HG02798 (cell line): ENCODE measurements around the gene PRR3.
"Not testable (repeated sequence)": the region's sequence is repeated elsewhere in the genome, so short reads cannot be mapped to it uniquely, and the experiment has no call there.

Experiments used
- ATAC-seq: cut with Tn5 transposase; IDR thresholded peaks from one replicate; pipeline ENCODE4 v1.9.1; 2021; ENCODE audit warnings: mild to moderate bottlenecking; ENCODE audit not compliant: unreplicated experiment, poor library complexity

Gene PRR3, protein sequence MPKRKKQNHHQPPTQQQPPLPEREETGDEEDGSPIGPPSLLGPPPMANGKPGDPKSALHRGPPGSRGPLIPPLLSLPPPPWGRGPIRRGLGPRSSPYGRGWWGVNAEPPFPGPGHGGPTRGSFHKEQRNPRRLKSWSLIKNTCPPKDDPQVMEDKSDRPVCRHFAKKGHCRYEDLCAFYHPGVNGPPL

DNA sequence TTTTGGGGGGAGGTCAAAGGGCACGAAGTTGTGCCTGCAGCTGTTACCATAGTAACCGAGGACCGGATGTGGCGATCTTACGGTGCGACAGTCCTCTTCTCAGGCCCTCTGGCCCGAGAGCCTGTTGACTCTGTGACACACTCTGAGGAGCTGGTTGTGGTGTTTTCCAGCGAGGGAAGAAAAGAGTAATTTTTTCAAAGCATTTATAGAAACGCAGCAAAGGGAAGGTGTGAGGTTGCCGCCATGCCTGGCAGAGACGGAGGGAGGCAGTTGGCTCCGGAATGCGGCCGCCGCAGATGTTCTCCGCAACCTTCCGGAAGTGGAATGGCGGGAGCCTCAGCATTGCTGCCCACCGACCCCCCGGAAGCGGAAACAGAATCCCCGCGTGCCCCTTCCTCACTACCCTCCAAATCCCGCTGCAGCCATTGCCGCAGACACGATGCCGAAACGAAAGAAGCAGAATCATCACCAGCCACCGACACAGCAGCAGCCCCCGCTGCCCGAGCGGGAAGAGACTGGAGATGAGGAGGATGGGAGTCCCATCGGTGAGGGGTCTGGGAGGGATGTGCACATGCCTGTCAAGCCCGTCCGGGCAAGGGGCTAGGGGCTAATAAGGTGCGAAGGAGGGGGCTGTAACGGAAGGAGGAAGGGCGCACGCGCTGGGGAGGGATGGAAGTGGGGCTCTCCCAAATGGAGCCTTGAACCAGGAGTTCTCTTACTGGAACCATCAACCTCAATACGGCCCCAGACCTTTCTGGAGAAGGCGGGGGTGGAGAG is at the start of gene PRR3:
TSS of gene PRR3 (plus strand) at position 390 of the 777 bp plus-strand sequence. CDS start at position 440, 50 bp downstream.
- peak; percentile 60 for ATAC-seq

DNA sequence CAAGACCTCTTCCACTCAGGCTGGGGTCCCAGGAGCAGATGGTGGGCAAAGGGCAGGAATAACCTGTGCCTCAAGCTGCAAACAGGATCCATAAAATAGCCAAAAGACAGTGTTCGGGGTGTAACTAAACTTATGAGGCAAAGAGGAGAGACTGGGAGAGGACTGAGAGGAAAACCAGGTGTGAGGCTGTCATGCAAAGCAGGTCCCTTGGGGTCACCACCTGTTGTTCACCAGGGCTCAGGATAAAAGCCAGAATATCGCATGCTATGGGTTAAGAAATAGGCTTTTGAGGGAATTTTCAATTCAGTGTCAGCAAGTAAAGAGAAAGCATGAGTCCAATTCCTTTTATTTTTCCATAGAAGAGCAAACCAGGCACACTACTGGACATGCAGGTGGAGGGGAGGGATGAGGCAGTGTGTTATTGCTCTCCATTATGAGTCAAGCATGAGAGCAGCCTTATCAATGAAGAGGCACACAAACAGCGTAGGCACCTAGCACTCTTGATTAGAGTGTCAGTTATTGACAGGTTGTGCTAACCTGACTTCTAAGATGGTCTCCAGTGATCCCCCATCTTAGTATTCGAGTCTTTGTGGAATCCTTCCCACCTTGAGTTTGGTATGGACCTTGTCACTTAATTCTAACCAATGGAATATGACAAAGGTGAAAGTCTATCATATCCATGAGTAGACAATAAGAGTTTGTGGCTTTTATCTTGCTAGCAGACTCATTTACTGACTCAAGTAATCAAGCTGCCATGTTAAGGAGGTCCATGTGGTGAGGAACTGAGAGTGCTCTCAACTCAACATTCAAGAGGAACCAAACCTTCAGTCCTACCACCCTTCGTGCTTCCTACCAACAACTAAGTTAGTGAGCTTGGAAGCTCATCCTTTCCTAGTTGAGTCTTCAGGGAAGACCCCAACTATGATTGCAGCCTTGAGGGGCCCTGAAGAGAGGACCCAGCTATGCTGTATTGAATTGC is 49.0 kb upstream of the PRR3 start:
- ATAC-seq: no peak

DNA sequence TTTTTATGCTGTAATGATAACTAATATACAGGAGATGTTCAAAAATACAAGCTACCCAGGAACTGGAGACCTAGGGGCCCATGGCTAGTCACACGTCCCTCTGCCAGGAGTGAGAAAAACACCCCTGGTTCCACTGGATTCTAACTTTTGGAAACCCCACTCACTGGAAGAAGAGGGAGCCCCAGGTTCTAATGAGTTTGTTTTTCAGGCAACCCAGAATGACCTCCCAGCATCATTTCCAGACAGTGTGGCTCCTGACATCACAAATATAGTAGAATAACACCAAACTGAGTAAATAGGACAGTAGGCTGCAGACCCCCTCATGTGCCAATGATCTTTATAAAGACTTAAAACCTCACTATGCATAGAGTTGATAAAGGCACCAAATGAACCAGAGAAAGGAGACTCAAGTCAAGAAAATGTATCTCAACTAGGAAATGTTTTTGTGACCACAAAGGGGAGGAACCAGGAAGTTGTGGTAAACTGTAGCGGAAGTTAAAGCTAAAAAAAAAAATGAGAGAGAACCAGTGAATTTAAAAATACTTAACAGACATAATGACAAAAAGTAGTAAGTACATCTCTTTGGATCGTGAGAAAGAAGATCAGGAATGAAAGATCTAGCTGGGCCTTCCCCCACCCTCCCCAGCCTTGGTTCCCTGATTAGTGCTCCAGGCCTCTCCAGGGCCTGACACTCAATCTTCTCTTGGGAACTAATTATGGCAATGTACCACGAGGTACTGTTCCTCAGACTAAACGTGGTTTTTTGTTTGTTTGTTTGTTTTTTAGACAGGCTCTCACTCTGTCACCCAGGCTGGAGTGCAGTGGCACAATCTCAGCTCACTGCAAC is 48.0 kb upstream of the PRR3 start:
- peak; percentile 47 for ATAC-seq

DNA sequence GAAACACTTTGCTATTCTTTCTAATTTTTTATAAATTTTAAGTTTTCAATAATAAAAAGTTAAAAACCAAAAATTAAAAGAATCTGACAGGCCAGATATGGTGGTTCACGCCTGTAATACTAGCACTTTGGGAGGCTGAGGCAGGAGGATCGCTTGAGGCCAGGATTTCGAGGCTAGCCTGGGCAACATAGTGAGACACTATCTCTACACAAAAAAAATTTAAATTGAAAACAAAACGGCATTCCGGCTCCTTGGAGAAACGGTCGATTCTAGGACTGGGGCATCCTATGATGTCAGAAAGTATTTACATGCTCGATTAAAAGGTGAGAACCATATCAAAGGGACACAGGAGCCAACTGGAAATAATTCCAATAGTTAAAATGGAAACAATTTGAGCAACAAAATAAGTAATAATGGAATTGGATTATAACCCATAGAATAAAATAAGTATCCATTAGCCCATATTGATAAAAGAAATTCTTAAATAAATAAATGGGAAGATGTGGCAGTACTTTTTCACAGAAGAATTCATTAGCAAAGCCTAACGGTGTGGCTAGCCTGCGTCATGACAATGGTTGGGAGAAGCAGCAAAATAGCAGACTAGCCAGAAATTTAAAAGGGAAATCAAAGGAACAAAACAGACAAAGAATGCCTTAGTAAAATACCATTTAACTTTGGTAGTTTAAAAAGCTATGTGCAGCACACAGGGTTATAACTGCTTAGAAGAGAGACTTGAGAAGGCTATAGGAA is 46.5 kb upstream of the PRR3 start:
- ATAC-seq: no peak

DNA sequence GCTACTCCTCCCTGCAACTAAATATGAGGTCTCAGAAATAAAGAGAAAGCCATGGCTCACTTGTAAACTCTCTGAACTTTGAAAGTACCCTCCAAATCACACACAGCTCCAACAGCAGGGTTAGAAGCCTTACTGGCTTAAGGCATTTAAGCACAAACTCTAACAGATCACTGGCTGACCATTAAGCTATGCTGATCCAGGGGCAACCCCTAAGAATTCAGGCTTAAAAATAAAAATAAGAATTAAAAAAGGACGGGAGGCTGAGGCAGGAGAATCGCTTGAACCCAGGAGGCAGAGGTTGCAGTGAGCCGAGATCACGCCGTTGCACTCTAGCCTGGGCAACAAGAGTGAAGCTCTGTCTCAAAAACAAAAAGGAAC is 45.9 kb upstream of the PRR3 start:
- ATAC-seq: no peak

DNA sequence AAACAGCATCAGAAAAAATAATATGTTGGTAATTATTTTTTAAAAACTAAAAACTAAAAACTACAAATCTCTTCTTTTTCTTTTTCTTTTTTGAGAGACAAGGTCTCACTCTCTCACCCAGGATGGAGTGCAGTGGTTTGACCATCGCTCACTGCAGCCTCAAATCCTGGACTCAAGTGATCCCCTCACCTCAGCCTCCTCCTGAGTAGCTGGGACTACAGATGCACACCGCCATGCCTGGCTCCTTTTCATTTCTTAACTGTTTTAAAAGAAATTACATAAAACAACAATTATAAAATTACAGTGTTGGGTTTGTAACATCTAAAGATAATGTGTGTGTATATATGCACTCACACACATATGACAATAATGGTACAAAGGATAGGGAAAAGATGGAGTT is 43.6 kb upstream of the PRR3 start:
- ATAC-seq: no peak

DNA sequence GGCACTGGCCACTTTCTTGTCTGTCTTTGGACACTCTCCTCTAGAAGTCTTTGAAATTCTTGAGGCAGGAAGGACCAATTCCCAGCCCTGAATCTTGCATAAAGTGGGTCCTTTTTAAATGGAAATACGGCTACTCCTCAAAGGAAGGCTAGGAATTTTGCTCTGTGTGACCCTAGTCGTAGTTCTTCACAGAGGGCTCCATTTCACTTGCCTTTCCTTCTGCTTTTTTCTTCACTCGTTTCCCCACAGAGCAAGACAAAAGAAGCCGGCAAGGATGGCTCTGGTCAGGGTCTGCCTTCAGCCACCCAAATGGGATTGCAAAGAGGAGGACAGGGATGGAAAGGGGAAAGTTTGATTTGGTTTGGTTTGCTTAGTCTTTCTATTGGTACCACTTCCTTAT is 42.0 kb upstream of the PRR3 start:
- ATAC-seq: no peak

DNA sequence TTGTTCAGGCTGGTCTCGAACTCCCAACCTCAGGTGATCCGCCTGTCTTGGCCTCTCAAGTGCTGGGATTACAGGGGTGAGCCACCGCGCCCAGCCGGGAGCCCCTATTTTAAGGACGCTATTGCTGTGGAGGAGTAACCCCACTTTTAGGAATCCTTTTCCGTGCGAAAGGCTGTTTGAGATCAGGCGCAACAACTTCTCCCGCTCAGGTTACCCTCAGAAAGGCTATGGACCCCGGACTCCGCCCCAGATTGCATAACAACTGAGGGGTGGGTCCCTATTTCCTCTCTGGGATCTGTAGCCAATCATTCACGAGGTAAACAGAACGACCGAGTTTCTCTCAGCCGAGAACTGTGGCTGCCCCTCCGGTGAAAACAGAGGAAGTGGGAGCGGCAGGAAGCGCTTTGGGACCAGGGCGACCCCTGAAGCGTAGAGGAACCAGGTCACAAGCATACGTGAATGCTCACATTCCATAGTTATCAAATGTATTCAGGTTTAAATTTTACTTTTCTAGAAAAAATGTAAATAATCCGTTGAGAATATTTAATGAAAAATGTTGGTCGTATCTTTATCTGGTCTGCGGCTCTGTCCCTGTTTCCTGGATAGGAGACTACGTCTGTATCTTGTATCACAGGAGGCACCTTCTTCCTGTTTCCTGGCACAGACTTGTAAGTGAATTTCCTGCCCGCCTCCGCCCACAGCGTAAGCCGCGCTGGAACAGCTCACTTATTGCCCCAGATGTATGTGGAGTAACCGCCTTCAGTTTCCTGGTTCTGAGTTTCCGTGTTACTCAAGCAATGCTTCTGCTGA is 40.9 kb upstream of the PRR3 start:
- ATAC-seq: peak; percentile 72

DNA sequence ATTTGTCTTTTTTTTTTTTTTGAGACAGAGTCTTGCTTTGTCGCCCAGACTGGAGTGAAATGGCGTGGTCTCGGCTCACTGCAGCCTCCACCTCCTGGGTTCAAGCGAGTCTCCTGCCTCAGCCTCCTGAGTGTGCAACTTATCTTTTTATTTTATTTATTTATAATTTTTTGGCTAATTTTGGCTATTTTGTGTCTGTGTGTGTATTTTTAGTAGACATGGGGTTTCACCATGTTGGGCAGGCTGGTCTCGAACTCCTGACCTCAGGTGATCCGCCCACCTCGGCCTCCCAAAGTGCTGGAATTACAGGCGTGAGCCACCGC is 40.4 kb upstream of the PRR3 start:
- not testable (repeated sequence) for ATAC-seq

DNA sequence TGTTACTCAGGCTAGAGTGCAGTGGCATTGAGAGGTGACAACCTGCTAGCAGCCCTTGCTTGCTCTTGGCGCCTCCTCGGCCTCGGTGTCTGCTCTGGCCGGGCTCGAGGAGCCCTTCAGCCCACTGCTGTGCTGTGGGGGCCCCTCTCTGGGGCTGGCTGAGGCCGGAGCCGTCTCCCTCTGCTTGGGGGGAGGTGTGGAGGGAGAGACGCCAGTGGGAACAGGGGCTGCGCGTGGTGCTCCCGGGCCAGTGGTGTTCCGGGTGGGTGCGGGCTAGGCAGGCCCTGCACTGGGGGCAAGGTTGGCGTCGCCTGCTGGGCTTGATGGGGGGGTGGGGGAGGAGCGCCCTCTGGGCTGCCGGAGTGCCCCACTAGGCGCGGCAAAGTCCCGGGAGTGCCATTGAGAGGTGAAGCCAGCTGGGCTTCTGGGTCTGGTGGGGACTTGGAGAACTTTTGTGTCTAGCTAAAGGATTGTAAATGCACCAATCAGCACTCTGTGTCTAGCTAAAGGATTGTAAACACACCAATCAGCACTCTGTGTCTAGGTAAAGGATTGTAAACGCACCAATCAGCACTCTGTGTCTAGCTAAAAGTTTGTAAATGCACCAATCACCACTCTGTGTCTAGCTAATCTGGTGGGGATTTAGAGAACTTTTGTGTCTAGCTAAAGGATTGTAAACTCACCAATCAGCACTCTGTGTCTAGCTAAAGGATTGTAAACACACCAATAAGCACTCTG is 39.2 kb upstream of the PRR3 start:
- ATAC-seq: not testable (repeated sequence)

DNA sequence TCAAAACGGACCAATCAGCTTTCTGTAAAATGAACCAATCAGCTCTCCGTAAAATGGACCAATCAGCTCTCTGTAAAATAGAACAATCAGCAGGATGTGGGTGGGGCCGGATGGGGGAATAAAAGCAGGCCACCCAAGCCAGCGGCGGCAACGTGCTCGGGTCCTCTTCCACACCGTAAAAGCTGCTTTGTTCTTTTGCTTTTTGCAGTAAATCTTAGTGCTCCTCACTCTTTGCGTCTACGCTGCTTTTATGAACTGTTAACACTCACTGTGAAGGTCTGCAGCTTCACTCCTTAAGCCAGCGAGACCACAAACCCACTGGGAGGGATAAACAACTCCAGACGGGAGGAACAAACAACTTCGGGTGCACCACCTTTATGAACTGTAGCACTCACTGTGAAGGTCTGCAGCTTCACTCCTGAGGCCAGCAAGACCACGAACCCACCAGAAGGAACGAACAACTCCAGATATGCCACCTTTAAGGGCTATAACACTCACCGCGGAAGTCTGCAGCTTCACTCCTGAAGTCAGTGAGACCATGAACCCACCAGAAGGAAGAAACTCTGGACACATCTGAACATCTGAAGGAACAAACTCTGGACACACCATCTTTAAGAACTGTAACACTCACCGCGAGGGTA is 38.5 kb upstream of the PRR3 start:
- not testable (repeated sequence) for ATAC-seq

DNA sequence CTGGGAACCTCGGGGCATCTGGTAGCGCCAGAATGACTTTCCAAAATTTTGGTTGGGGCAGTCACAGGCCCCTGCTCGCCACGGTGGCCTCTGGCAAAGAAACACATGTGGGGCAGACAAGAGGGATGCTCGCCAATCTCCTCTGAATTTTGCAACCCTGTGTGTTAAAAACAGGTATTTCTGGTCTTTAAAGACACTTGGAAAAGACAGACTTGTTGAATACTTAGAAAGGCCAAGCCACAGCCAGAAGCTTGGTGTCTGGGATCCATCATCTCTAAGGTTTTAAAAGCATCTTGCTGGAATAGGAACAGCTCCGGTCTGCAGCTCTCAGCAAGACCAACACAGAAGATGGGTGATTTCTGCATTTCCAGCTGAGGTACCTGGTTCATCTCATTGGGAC is 36.6 kb upstream of the PRR3 start:
- no peak for ATAC-seq

DNA sequence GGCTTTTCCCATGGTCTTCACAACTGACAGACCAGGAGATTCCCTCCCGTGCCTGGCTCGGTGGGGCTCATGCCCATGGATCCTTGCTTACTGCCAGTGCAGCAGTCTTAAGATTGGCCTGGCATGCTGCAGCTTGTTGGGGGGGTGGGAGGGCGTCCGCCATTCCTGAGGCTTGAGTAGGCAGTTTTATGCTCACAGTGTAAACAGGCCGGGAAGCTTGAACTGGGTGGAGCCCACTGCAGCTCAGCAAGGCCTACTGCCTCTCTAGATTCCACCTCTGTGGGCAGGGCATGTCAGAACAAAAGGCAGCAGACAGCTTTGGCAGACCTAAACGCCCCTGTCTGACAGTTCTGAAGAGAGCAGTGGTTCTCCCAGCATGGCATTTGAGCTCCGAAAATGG is 36.0 kb upstream of the PRR3 start:
- not testable (repeated sequence) for ATAC-seq

DNA sequence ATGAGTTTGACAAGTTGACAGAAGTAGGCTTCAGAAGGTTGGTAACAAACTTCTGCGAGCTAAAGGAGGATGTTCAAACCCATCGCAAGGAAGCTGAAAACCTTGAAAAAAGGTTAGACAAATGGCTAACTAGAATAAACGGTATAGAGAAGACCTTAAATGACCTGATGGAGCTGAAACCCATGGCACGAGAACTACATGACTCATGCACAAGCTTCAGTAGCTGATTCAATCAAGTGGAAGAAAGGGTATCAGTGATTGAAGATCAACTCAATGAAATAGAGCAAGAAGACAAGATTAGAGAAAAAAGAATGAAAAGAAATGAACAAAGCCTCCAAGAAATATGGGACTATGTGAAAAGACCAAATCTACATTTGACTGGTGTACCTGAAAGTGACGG is 35.1 kb upstream of the PRR3 start:
- ATAC-seq: not testable (repeated sequence)

DNA sequence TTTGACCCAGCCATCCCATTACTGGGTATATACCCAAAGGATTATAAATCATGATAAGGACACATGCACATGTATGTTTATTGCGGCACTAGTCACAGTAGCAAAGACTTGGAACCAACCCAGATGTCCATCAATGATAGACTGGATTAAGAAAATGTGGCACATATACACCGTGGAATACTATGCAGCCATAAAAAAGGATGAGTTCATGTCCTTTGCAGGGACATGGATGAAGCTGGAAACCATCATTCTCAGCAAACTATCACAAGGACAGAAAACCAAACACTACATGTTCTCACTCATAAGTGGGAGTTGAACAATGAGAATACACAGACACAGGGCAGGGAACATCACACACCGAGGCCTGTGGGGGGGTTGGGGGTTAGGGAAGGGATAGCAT is 30.7 kb upstream of the PRR3 start:
- ATAC-seq: not testable (repeated sequence)

DNA sequence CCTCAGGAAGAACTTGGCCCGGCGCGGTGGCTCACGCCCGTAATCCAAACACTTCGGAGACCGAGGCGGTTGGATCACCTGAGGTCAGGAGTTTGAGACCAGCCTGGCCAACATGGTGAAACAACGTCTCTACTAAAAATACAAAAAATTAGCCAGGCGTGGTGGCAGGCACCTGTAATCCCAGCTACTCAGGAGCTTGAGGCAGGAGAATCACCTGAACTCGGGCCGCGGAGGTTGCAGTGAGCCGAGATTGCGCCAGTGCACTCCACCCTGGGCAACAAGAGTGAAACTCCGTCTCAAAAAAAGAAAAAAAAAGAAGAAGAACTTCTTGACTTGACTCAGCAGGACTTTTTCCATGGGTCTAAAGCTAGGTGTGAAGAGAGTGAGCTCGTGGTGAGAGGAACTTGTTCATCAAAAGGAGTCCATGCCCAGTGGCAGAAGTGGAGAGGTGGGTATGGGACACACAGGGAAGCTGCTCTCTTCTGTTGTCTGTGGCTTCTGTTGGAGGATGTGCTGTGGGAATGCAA is 27.7 kb upstream of the PRR3 start:
- peak; percentile 40 for ATAC-seq

DNA sequence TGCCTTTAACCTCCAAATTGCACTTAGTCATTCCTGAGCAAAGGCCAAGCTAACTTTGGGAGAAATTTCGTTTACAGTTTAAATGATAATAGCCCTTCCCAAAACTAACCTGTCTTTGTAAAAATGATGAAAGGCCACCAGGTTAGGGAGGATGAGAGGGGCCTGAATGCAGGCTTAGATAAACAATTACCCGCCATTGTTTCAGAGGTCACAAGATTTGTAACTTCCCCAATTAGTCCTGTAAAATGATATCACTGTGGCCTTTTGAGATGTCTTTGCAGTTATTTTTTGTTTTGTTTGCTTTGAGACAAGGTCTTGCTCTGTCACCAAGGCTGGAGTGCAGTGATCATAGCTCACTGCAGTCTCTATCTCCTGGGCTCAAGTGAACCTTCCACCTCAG is 27.1 kb upstream of the PRR3 start:
- ATAC-seq: no peak
